NCI-H524 treated with DMSO at 0.1 percent for 48 hours (cell line): ENCODE data around the gene VSTM4.

ENCODE experiments used
- DNase-seq: peaks from one replicate; lab custom pipeline; 2025; lab: John Stamatoyannopoulos, UW

Gene VSTM4

GRCh38 chr10:49070701-49071100, 44.6 kb downstream of the VSTM4 start:
- DNase-seq, result no peak

- no peak for DNase-seq
Observed at GRCh38 chr10:49068672-49069217, 46.6 kb downstream of the VSTM4 start.

GRCh38 chr10:49068209-49068608, 47.1 kb downstream of the VSTM4 start:
- no peak for DNase-seq

GRCh38 chr10:49066944-49067730, 48.2 kb downstream of the VSTM4 start:
- DNase-seq, result no peak

GRCh38 chr10:49062229-49062628, 53.1 kb downstream of the VSTM4 start:
- DNase-seq, result no peak

GRCh38 chr10:49061667-49062066, 53.7 kb downstream of the VSTM4 start:
- DNase-seq, result no peak

GRCh38 chr10:49058463-49059255, 56.7 kb downstream of the VSTM4 start:
- no peak for DNase-seq

- no peak for DNase-seq
Observed at GRCh38 chr10:49057231-49057880, 58.0 kb downstream of the VSTM4 start.

- no peak for DNase-seq
Observed at GRCh38 chr10:49056356-49056755, 59.0 kb downstream of the VSTM4 start.

GRCh38 chr10:49055221-49055849, 60.0 kb downstream of the VSTM4 start:
- no peak for DNase-seq

GRCh38 chr10:49054753-49055152, 60.6 kb downstream of the VSTM4 start:
- DNase-seq, result no peak

- no peak for DNase-seq
Observed at GRCh38 chr10:49053998-49054692, 61.2 kb downstream of the VSTM4 start.

- no peak for DNase-seq
Observed at GRCh38 chr10:49053053-49053997, 62.0 kb downstream of the VSTM4 start.

GRCh38 chr10:49052069-49052468, 63.3 kb downstream of the VSTM4 start:
- no peak for DNase-seq

- DNase-seq, result no peak
Observed at GRCh38 chr10:49050906-49051305, 64.4 kb downstream of the VSTM4 start.

- no peak for DNase-seq
Observed at GRCh38 chr10:49050366-49050765, 65.0 kb downstream of the VSTM4 start.

- no peak for DNase-seq
Observed at GRCh38 chr10:49049660-49050059, 65.7 kb downstream of the VSTM4 start.

GRCh38 chr10:49047128-49047639, 68.1 kb downstream of the VSTM4 start:
- no peak for DNase-seq

GRCh38 chr10:49044293-49045193, 70.8 kb downstream of the VSTM4 start:
- DNase-seq, result no peak
